Measurements from ENCODE around the gene PPP1R11.

PPP1R11 gene

DNA sequence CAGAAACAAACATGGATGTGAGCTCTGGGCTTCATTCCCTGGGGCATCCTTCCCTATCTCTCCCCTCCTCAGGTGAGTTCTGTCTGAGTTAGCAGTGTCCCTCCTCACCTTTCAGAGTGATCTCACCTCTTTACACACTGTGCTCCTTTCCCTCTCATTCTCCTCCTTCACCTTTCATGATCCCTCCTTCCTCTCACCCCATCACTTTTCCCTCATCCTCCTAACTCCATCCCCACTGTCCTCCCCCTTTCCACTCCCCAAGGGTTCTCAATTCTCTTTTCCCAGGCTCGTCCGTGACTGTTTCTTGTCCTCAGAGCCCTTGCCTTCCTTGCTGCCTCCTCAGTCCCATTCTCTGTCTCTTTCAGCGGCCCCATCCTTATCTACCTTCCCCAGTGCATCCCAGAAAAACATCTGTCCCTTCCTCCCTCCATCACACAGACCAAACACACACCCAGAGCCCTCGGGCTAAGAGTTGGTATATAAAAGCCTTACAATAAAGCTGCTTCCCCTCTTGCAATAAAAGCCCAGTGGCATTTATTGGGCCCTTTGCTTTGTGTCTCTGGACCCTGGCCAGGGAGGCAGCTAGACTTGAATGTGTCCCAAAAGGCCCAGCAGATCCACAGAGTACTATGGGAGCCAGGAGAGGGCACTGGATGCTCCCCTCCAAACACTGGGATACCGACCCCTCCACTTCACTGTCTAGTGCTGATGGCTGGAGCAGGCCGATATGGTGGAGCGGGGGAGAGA is 6.7 kb downstream of the PPP1R11 start:
- Mint-ChIP-seq H3K4me1 (peaks cover 39% of the 10 kb centered on the region), H3K9me3 (no peaks in the 10 kb centered on the region), H3K36me3 (ENCODE audit: low read depth) (peaks cover 16% of the 10 kb centered on the region), H3K4me3 (no peak overlapping the region), H3K27me3 (peaks cover 73% of the 10 kb centered on the region), H3K27ac (no peak overlapping the region)
- ATAC-seq: no peak
- DNase-seq: no peak

DNA sequence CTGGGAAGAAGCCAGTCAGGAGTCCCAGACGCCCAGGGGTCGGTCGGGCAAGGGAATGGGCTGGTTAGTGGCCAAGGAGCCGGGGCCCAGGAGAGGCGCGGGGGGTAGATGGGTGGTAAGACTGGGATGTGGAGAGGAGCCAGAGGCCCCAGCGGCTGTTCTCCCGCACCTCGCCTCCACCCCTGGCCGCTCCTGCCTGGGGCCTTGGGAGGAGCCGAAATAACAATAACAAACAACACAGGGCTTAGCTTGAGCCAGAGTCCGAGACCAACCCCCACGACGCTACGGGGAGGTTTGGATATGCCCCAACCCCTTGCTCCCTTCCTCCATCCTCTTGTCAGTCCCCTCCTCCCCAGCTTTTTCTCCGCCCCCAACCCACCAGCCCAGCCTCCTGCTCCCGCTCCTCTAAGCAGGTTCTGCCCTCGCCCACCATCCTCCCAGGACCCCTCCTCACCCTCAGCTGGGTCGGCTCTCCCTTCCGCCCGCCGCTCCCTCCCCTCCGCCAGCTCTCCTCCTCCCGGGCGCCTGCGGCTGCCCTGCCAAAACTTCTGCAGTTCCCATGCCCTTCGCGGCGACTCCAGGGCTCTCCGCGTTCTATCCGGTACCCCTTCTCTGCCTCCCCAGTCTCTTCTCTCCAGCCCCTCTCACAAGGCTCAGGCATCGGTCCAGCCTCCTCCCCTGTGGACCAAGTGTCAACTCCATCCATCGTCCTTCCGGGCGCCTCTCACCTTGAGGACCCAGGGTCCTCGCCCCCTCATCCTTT is 7.5 kb downstream of the PPP1R11 start:
- peaks cover 75% of the 10 kb centered on the region for H3K27me3 Mint-ChIP-seq
- H3K4me3 Mint-ChIP-seq: peak overlapping the region; percentile 48
- peaks cover 12% of the 10 kb centered on the region for H3K36me3 Mint-ChIP-seq (ENCODE audit: low read depth)
- ATAC-seq (no peak), DNase-seq (no peak)
- H3K27ac Mint-ChIP-seq: no peak overlapping the region
- peaks cover 39% of the 10 kb centered on the region for H3K4me1 Mint-ChIP-seq
- H3K9me3 Mint-ChIP-seq: no peaks in the 10 kb centered on the region

DNA sequence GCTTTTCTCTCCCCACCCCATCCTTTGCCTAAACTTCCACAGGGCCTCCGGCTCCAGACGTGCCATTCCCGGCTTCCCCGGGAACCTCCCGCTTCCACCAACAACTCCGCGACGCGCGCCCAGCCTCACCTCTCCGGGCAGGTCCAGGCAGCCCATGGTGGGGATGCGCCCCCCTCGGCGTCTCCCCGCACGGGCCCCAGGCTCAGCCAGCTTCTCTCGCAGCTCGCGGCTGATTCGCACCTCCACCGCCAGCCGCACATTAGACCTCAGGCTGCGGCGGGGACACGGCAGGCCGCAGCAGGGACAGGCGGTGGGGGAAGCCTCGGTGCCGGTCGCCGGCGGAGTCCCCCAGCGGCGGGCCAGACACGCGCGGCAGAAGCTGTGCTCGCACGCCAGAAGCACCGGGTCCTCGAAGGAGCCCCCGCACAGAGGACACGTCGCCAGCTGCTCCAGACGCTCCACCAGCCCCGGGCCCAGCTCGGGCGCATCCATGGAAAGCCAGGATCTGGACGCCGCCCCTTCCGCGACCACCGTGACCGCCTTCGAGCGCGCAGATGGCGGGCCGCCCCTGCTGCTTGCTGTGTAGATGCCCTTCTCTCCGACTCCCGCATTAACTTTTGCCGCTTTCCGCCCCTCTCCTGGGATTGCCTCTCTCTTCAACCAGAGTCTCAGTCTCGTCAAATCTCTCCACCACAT is 8.2 kb downstream of the PPP1R11 start, which contains the start of gene RNF39:
RNF39 (minus strand) TSS at position 676 of the 696 bp plus-strand sequence; CDS start at position 492, 184 bp downstream.
- Mint-ChIP-seq H3K27me3 (peaks cover 73% of the 10 kb centered on the region), H3K4me1 (peaks cover 37% of the 10 kb centered on the region), H3K9me3 (no peaks in the 10 kb centered on the region), H3K4me3 (peak within 1 kb of the TSS; percentile 48), H3K36me3 (ENCODE audit: low read depth) (peaks cover 5% of the 10 kb centered on the region), H3K27ac (no peak within 1 kb of the TSS)
- ATAC-seq: no peak
- no peak for DNase-seq

DNA sequence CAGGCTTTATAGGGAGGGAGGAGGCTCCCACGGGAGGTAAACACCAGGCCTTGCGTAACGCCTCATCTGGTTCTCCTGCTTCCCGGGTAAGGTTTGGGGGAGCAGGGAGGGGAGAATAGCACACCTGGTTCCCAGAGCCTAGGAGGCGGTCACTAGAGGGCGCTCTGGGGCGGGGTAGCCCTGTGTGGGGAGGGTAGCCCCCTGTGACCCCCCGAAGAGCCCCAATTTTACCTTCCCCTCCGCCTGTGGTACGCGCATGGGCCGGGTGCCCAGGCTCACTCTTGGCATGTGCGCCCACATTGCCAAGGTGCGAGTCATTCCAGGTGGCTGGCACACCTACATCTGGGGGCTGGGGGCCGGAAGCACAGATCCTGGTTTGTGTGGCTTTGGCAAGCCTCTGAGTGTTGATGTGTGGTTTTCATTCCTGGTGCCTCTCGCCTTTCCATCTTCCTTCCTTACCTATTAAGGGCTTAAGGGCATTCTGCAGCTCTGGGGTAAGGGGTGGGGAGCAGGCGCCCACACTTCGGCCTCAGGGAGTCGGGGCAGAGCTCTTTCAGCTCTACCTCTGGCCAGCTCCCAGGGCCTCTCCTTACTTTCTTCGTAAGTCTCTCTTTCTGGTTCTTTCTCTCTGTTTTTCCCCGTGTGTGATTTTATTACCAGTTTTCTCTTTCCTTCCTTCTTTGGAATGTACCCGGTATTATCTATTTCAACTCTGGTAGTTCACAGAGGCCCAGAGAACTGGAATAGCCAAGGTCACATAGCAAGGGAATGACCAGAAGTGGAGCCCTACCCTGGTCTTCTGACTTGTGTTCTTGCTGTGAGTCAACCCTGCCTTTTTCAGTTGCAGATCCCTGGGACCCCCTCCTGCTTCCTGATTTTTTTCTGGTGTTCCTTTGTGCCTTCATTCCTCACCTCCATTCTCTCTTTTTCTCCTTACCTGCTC is 9.1 kb downstream of the PPP1R11 start:
- Mint-ChIP-seq H3K36me3 (ENCODE audit: low read depth) (no peaks in the 10 kb centered on the region), H3K27me3 (peaks cover 68% of the 10 kb centered on the region), H3K27ac (no peak overlapping the region), H3K9me3 (no peaks in the 10 kb centered on the region), H3K4me1 (peaks cover 31% of the 10 kb centered on the region), H3K4me3 (no peak overlapping the region)
- ATAC-seq (no peak), DNase-seq (no peak)

DNA sequence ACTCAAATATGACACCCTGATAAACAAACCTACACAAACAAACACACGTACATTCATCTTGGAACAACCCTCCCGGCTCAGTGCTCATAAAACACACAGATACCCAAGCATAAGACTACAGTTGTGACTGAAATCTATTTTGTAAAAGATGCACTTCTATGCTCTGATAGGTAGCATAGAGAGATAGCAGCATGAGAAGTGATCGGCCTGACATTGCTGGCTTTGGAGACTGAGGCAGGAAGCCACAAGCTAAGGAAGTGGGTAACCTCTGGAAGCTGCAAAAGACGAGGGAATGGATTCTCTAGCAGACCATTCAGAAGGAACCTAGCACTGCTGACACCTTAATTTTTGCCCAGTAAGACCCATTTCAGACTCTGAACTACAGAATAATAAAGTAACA is 10.2 kb downstream of the PPP1R11 start:
- H3K27me3 Mint-ChIP-seq: peaks cover 60% of the 10 kb centered on the region
- no peaks in the 10 kb centered on the region for H3K36me3 Mint-ChIP-seq (ENCODE audit: low read depth)
- ATAC-seq (no peak), DNase-seq (no peak)
- H3K27ac Mint-ChIP-seq: no peak overlapping the region
- no peaks in the 10 kb centered on the region for H3K9me3 Mint-ChIP-seq
- H3K4me1 Mint-ChIP-seq: peaks cover 26% of the 10 kb centered on the region
- no peak overlapping the region for H3K4me3 Mint-ChIP-seq

DNA sequence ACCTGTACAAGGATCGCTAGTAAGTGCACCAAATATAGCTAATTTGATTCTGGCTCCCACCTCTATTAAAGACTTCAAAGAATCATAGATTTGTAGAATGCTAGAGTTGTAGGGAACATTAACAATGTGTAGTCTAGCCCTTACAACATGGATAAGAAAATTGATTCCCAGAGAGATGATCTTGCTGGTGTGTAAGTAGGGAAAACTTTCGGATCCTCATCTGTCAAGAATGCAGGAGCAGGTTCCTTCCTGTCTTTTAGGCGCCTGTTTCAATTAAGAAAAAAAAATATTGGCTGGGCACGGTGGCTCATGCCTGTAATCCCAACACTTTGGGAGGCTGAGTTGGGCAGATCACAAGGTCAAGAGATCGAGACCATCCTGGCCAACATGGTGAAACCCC is 20.9 kb downstream of the PPP1R11 start:
- DNase-seq (no peak), ATAC-seq (no peak)
- no peaks in the 10 kb centered on the region for H3K36me3 Mint-ChIP-seq (ENCODE audit: low read depth)
- H3K9me3 Mint-ChIP-seq: no peaks in the 10 kb centered on the region
- no peaks in the 10 kb centered on the region for H3K4me1 Mint-ChIP-seq
- no peak overlapping the region for H3K4me3 Mint-ChIP-seq
- peaks cover 50% of the 10 kb centered on the region for H3K27me3 Mint-ChIP-seq
- no peak overlapping the region for H3K27ac Mint-ChIP-seq

DNA sequence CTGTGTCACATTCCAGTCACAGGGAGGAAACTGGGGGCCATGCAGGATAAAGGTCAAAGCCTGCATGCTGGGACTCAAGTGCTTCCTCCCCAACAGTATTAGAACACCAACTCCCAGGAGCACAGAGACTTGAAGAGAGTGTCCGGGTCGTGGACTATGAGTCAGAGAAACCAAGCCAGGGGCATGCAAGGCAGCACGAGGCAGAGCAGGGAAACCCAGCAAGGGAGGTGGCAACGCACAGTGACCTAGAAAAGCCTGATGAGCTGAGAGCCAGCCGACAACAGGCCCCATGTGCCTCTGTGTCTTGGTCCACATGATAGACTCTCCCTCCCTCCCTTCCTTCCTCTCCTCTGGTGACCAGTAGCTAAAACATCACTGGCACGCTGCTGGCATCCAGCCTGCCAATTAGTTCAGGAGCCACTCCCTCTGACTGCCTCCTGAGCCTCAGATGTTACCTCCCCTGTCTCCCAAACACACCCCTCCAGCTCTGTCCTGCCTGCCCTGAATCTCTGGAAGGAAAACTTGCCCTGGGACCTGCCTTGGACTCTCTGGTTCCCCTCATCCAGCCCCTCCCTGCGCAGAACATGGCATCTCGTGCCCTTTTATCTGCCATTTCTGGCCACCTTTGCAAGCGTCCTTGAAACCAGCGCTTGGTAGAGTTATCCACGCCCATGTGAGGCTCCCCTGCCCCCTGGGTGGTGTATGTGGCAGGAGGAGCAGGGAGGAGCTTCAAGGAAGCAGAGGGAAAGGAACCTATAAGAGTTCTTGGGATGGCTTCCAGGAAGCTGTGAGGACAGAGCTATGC is 24.8 kb downstream of the PPP1R11 start:
- no peak for ATAC-seq

DNA sequence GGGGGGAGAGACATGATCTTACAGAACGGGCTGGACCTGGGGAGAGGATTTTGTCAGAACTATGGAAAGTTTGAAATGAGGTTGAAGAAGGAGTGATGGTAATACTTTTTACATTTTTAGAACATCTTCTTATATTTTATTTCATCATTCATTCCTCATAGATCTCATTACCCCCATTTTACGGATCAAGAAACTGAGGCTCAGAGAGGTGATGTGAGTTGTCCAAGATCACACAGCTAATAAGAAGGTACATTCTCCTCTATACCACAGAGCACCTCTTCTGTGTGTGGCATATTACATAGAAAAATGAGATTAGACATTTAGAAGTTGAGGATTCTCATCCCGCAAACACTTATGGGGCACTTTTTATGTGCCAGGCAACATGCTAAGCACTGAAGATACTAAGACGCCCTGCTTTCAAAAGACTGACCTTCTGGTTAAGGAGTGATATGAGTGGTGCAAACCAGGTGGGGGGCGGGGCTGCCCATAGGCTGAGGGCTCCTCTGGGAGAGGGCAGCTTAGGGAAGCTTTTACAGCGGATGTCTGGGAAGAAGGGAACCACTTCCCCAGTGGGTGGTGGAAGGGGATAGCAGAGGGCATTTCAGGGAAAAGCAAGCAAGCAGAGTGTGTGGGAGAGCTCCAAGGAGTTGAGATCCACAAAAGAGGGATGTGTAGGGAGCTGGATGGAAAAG is 26.0 kb downstream of the PPP1R11 start:
- no peak overlapping the region for H3K4me3 Mint-ChIP-seq
- DNase-seq (no peak), ATAC-seq (no peak)
- H3K27ac Mint-ChIP-seq: no peak overlapping the region
- peaks cover 6% of the 10 kb centered on the region for H3K4me1 Mint-ChIP-seq
- H3K9me3 Mint-ChIP-seq: no peaks in the 10 kb centered on the region
- H3K36me3 Mint-ChIP-seq (ENCODE audit: low read depth): no peaks in the 10 kb centered on the region
- peaks cover 49% of the 10 kb centered on the region for H3K27me3 Mint-ChIP-seq

More for the DNA sequence above, 24.8 kb downstream of the PPP1R11 start:
- H3K4me3 Mint-ChIP-seq: no peak overlapping the region
- H3K27me3 Mint-ChIP-seq: peaks cover 49% of the 10 kb centered on the region
- H3K4me1 Mint-ChIP-seq: no peaks in the 10 kb centered on the region
- no peak for DNase-seq
- no peaks in the 10 kb centered on the region for H3K9me3 Mint-ChIP-seq
- no peaks in the 10 kb centered on the region for H3K36me3 Mint-ChIP-seq (ENCODE audit: low read depth)
- no peak overlapping the region for H3K27ac Mint-ChIP-seq

DNA sequence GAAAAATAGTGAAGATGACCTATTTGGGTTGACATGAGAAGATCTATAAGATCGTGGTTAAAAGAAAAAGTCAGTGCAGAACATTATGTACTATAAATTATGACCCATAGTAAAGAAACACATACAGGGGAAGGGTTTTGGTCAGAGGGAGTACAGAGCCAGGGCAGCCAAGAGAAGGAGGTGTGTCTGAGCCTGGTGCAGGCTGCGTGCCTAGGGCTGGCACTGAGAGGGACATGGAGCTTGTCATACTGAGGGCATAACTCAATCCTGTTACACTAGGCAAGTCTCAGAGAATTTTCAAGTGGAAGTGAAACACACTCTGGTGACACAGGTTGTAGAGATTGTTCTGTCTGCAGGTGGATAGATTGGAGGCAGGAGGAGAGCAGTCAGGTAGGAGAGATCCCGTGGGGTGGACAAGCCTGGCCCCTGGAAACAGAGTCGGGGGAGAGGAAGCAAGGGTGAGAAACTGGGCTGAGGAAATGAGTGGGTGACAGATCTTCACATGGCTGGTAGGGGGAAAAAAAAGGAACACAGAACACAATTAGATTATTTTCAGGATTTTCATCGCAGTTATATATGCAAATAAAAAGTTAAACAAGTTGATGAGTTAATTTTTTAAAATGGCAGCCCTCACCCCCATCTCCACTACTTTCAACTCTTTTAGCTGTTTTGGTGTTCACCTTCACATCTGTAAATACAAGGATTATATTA is 27.1 kb downstream of the PPP1R11 start:
- no peaks in the 10 kb centered on the region for H3K9me3 Mint-ChIP-seq
- ATAC-seq (no peak), DNase-seq (no peak)
- H3K27ac Mint-ChIP-seq: no peak overlapping the region
- peaks cover 53% of the 10 kb centered on the region for H3K27me3 Mint-ChIP-seq
- peaks cover 12% of the 10 kb centered on the region for H3K4me1 Mint-ChIP-seq
- H3K36me3 Mint-ChIP-seq (ENCODE audit: low read depth): no peaks in the 10 kb centered on the region
- H3K4me3 Mint-ChIP-seq: no peak overlapping the region

DNA sequence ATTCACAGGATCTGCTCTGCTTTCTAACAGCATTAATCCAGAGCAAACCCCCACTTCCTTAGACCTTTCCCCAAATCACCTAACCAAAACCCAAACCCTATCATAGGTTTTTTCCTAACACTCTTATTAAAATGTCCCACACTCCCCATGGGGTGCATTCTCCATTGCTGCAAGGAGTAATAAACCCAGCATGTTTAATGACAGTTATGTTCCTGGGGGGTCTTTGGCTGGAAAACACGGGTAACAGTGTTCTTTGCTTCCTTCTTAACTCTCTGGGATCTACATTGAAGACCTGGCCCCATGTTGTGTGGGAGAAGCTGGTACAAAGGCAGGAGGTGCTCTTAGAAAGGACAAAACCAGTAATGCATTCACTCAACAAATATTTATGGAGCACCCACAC is 29.8 kb downstream of the PPP1R11 start:
- no peak overlapping the region for H3K4me3 Mint-ChIP-seq
- H3K4me1 Mint-ChIP-seq: peaks cover 30% of the 10 kb centered on the region
- H3K9me3 Mint-ChIP-seq: no peaks in the 10 kb centered on the region
- DNase-seq (no peak), ATAC-seq (no peak)
- no peak overlapping the region for H3K27ac Mint-ChIP-seq
- no peaks in the 10 kb centered on the region for H3K36me3 Mint-ChIP-seq (ENCODE audit: low read depth)
- H3K27me3 Mint-ChIP-seq: peaks cover 55% of the 10 kb centered on the region

DNA sequence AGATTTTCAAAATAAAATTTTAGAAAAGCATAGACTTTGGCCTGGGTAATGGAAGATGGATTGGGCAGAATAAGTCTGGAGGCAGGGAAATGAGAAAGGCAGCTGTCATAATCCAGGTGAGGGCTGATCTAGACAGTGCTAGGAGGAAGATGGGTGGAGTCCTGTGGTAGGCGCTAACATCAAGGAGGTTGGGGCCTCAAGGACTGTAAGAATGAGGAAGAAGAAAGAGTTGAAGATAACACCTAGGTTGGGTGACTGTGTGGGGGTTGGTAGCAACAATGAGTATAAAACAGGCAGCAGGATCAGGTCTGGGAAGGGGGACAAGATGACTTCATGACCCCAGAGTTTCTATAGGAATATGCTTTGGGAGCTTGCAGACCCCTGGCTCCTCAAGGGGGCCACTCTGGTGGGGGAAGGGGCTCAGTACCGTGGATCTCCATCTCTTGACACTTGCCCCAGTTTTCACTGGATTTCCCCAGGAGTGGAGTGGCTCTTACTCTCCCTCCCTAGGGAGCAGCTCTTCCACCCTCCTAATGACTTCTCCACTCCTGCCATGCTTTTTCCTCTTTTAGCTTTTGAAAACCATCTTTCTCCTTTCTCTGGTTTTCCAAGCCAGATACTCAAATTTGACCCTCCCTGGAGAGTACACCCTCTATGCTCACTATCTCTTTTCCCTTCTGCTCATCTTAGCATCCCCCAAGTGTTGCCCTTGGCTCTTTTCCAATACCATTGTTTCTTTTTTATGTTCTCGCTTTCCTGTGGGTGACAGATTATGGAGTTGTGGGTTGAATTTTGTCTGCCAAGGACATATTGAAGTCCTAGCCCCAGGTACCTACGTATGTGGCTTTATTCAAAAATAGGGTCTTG is 31.1 kb downstream of the PPP1R11 start:
- ATAC-seq: no peak
- Mint-ChIP-seq H3K36me3 (ENCODE audit: low read depth) (no peaks in the 10 kb centered on the region), H3K9me3 (no peaks in the 10 kb centered on the region), H3K4me1 (peaks cover 38% of the 10 kb centered on the region), H3K27ac (no peak overlapping the region), H3K4me3 (no peak overlapping the region), H3K27me3 (peaks cover 50% of the 10 kb centered on the region)
- no peak for DNase-seq

DNA sequence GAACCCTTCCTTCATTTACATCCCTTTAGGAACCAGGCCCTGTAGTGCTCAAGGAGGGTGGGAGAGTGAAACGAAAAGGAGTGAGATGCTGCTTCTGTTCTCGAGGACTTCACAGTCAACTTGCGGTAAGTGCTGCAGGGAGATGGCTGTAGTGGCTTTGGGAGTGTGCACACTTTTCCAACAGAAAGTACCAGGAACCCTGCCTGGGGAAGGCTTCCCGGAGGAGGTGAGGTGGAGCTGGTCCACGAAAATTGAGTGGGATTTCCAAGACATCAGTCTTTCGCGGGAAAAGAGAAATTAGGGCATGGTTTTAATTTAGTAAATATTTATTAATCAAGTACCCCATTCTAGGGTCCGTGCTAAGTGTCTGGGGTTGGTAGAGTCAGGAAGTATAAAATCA is 33.2 kb downstream of the PPP1R11 start:
- ATAC-seq: no peak
- H3K36me3 Mint-ChIP-seq (ENCODE audit: low read depth): no peaks in the 10 kb centered on the region
- H3K4me1 Mint-ChIP-seq: peaks cover 44% of the 10 kb centered on the region
- peak overlapping the region; percentile 56 for H3K4me3 Mint-ChIP-seq
- DNase-seq: no peak
- no peaks in the 10 kb centered on the region for H3K9me3 Mint-ChIP-seq
- H3K27me3 Mint-ChIP-seq: peaks cover 49% of the 10 kb centered on the region
- H3K27ac Mint-ChIP-seq: no peak overlapping the region

Data from activated naive CD8-positive, alpha-beta T cell treated with anti-CD3 and anti-CD28 coated beads, Interleukin-2, amount 50 U/mL, for 24 hours (primary cell).